ENCODE data around the gene NDUFA5. TPM values are rescaled to one million over a fixed set of nuclear protein-coding genes. Genes with fewer than 3 reads are reported as not detected.
A peak's percentile ranks its signal among the peaks of the same experiment; 100 is the strongest.

NDUFA5 gene
- 50.3 TPM for total RNA-seq
- polyA plus RNA-seq, result 10 to 100 TPM; 72.8 to 89.0 (median 80.6) TPM

DNA sequence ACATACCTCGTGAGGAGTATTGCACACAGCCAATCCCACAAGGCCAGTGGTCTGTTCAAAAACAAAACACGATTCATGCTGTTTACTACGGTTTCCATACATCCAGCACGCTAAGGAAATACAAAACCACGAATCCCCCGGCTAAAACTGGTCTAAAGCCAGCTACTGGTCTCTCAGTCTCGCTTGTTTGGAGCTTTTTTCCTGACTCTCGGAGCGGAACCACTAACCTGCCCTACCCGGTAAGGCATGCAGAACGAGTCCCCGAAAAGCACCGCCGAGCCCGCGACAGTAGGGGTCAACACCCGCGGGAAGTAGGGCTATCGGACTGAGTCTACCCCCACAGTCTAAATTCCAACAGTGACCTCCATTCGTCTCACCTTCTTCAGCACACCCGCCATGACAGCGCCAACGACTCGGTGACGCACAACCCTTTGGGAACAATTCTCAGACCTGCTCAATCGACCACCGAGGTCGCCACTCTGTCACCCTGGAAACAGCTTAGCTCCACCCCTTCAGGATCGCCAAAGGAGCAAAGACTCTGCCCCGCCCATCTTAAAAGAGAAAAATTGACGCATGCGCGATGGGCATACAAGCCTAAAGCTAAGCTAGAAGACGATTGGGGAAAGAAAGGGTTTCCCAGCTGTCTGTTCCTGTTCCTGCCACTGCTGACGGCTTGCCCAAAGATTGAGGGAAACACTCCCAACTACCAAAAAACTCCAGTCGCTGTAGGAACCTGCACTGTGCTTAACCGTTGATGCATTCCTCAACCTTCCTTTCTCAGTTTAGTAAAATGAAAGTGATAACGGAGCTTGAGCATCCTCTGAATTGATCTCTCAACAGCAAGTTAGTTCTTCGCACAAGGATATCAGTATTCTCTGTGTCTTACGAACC, at the start of gene NDUFA5:
NDUFA5 (minus strand) TSS at position 421 of the 891 bp plus-strand sequence; CDS start at position 398, 23 bp downstream.
- H3K9me3 Mint-ChIP-seq, result no peaks in the 10 kb centered on the region
- no peak within 1 kb of the TSS for H3K27ac Mint-ChIP-seq
- peaks cover 11% of the 10 kb centered on the region for H3K36me3 Mint-ChIP-seq
- Histone ChIP-seq H3K4me1 (ENCODE audit: control insufficient read depth, insufficient read depth, low read length, poor library complexity, severe bottlenecking) (peaks cover 31% of the 10 kb centered on the region), H3K36me3 (ENCODE audit: control insufficient read depth, insufficient read depth, low read length) (peaks cover 20% of the 10 kb centered on the region), H3K27ac (ENCODE audit: insufficient read depth, low read length, poor library complexity, severe bottlenecking) (peak within 1 kb of the TSS; percentile 84), H3K27me3 (ENCODE audit: control insufficient read depth, insufficient read depth, low read length) (peaks cover 2% of the 10 kb centered on the region), H3K4me3 (ENCODE audit: low read depth, low read length) (peak within 1 kb of the TSS; percentile 99), H3K9me3 (ENCODE audit: control insufficient read depth in 2 of 2, low read length in 2 of 2) (no peaks in the 10 kb centered on the region)
- peak; percentile 99 for ATAC-seq (ENCODE audit: low read depth in 2 of 2)
- peak; percentile 97 to 99 (median 98) for DNase-seq
- no peak within 1 kb of the TSS for H3K4me3 Mint-ChIP-seq
- H3K4me1 Mint-ChIP-seq, result peaks cover 11 to 16% (median 12%) of the 10 kb centered on the region in 4 donors
- peaks cover 13% of the 10 kb centered on the region for H3K27me3 Mint-ChIP-seq

DNA sequence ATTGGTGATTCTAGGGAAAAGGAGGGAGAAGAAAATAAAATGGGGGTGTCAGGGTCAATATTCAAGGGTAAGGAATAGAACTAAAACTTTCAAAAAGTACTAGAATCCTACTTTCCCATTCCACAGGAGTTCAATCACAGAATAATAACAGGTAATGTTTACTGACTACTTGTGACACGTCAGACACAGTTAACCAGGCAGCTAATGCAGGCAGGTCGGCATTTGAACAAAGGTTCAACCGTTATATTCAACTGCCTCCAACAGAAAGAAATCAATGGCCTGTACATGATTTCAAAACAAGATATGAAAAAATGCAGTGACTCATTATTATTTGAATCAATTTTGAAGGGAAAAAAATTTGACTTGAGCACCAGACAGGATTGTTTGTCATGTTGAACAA, 47.1 kb upstream of the NDUFA5 start:
- peaks cover 21% of the 10 kb centered on the region for H3K27me3 Mint-ChIP-seq
- H3K36me3 Mint-ChIP-seq, result no peaks in the 10 kb centered on the region
- no peak overlapping the region for H3K27ac Mint-ChIP-seq
- Histone ChIP-seq H3K4me3 (ENCODE audit: low read depth, low read length) (no peak overlapping the region), H3K9me3 (ENCODE audit: control insufficient read depth in 2 of 2, low read length in 2 of 2) (no peaks in the 10 kb centered on the region), H3K36me3 (ENCODE audit: control insufficient read depth, insufficient read depth, low read length) (no peaks in the 10 kb centered on the region), H3K27ac (ENCODE audit: insufficient read depth, low read length, poor library complexity, severe bottlenecking) (no peak overlapping the region), H3K27me3 (ENCODE audit: control insufficient read depth, insufficient read depth, low read length) (peaks cover 7% of the 10 kb centered on the region), H3K4me1 (ENCODE audit: control insufficient read depth, insufficient read depth, low read length, poor library complexity, severe bottlenecking) (no peaks in the 10 kb centered on the region)
- no peaks in the 10 kb centered on the region for H3K9me3 Mint-ChIP-seq
- no peak for ATAC-seq (ENCODE audit: low read depth in 2 of 2)
- H3K4me3 Mint-ChIP-seq, result no peak overlapping the region
- no peak for DNase-seq
- no peaks in the 10 kb centered on the region for H3K4me1 Mint-ChIP-seq

DNA sequence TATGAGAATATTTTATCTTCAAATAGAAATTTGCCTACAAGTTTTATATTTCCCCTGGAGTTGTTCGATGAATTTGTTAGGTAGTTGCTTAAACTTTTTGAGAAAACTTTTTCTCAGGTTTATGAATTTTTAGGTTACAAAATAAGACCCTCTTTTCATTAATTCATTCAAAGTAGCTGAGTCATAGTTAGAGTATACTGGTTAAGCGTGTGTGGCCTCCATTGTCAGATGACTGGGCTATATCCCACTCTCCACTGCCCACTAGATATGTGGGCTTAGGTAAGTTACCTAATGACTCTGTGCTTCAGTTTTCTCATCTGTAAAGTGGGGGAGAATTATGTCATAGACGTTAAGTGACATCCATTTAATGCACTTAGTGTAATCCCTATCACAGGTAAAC, 45.0 kb upstream of the NDUFA5 start:
- Mint-ChIP-seq H3K27ac (no peak overlapping the region), H3K4me3 (no peak overlapping the region), H3K9me3 (no peaks in the 10 kb centered on the region), H3K36me3 (no peaks in the 10 kb centered on the region), H3K27me3 (peaks cover 15% of the 10 kb centered on the region), H3K4me1 (no peaks in the 10 kb centered on the region)
- Histone ChIP-seq H3K4me1 (ENCODE audit: control insufficient read depth, insufficient read depth, low read length, poor library complexity, severe bottlenecking) (no peaks in the 10 kb centered on the region), H3K27ac (ENCODE audit: insufficient read depth, low read length, poor library complexity, severe bottlenecking) (no peak overlapping the region), H3K4me3 (ENCODE audit: low read depth, low read length) (no peak overlapping the region), H3K36me3 (ENCODE audit: control insufficient read depth, insufficient read depth, low read length) (no peaks in the 10 kb centered on the region), H3K27me3 (ENCODE audit: control insufficient read depth, insufficient read depth, low read length) (peaks cover 3% of the 10 kb centered on the region), H3K9me3 (ENCODE audit: control insufficient read depth in 2 of 2, low read length in 2 of 2) (no peaks in the 10 kb centered on the region)
- ATAC-seq (ENCODE audit: low read depth in 2 of 2), result no peak
- no peak for DNase-seq

DNA sequence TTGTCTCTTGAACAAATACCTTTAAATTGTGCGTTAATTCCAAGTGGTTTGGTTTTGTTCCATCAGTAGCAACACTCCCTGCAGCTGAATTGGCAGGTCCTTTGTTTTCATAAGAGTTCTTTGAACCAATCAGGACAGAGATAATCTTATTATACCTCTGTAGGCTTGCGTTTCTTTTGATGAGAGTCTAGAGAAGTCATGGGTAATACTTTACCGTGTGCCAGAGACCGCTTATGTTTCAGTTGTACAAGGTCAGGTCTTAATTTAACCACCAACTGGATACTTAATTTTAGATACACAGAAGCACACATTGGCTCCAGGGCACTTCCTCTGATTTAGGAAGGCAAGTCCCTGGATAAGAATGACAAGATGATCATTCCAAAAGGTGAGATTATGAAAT, 43.9 kb upstream of the NDUFA5 start, which contains the start of gene ASB15:
ASB15 (plus strand) TSS at position 292 of the 400 bp plus-strand sequence. CDS start 12,682 bp downstream, outside the sequence.
- H3K36me3 ChIP-seq (ENCODE audit: control insufficient read depth, insufficient read depth, low read length), result no peaks in the 10 kb centered on the region
- DNase-seq (no peak), ATAC-seq (ENCODE audit: low read depth in 2 of 2) (no peak)
- no peaks in the 10 kb centered on the region for H3K9me3 ChIP-seq (ENCODE audit: control insufficient read depth in 2 of 2, low read length in 2 of 2)
- peaks cover 13% of the 10 kb centered on the region for H3K27me3 Mint-ChIP-seq
- H3K4me1 Mint-ChIP-seq, result no peaks in the 10 kb centered on the region
- no peak within 1 kb of the TSS for H3K27ac Mint-ChIP-seq
- no peaks in the 10 kb centered on the region for H3K36me3 Mint-ChIP-seq
- H3K4me3 Mint-ChIP-seq, result no peak within 1 kb of the TSS
- no peaks in the 10 kb centered on the region for H3K4me1 ChIP-seq (ENCODE audit: control insufficient read depth, insufficient read depth, low read length, poor library complexity, severe bottlenecking)
- H3K27me3 ChIP-seq (ENCODE audit: control insufficient read depth, insufficient read depth, low read length), result peaks cover 3% of the 10 kb centered on the region
- no peaks in the 10 kb centered on the region for H3K9me3 Mint-ChIP-seq
- no peak within 1 kb of the TSS for H3K4me3 ChIP-seq (ENCODE audit: low read depth, low read length)
- H3K27ac ChIP-seq (ENCODE audit: insufficient read depth, low read length, poor library complexity, severe bottlenecking), result no peak within 1 kb of the TSS

DNA sequence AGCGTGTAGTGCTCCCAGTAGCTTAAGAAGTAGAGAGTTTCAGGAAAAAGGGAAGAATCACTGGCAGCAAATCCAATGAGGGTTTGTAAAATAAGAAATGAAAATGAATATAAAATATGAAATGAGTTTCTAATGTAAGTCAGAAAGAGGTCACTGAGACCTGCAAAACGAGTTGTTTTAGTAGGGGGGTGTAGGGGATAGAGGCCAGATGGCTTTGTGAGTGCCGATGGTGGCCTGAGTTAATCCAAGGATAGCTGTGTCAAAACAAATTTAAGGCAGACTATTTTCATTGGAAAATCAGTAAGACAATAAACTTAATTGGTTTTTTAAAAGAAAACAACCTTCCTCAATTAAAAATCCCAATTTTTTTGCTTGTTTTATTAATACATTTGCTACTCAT, 43.3 kb upstream of the NDUFA5 start:
- no peak for DNase-seq
- no peaks in the 10 kb centered on the region for H3K36me3 Mint-ChIP-seq
- Histone ChIP-seq H3K27me3 (ENCODE audit: control insufficient read depth, insufficient read depth, low read length) (peaks cover 3% of the 10 kb centered on the region), H3K4me1 (ENCODE audit: control insufficient read depth, insufficient read depth, low read length, poor library complexity, severe bottlenecking) (no peaks in the 10 kb centered on the region), H3K4me3 (ENCODE audit: low read depth, low read length) (no peak overlapping the region), H3K27ac (ENCODE audit: insufficient read depth, low read length, poor library complexity, severe bottlenecking) (no peak overlapping the region), H3K36me3 (ENCODE audit: control insufficient read depth, insufficient read depth, low read length) (no peaks in the 10 kb centered on the region), H3K9me3 (ENCODE audit: control insufficient read depth in 2 of 2, low read length in 2 of 2) (no peaks in the 10 kb centered on the region)
- no peaks in the 10 kb centered on the region for H3K4me1 Mint-ChIP-seq
- H3K4me3 Mint-ChIP-seq, result no peak overlapping the region
- H3K27ac Mint-ChIP-seq, result no peak overlapping the region
- H3K27me3 Mint-ChIP-seq, result peaks cover 8% of the 10 kb centered on the region
- ATAC-seq (ENCODE audit: low read depth in 2 of 2), result no peak
- no peaks in the 10 kb centered on the region for H3K9me3 Mint-ChIP-seq

DNA sequence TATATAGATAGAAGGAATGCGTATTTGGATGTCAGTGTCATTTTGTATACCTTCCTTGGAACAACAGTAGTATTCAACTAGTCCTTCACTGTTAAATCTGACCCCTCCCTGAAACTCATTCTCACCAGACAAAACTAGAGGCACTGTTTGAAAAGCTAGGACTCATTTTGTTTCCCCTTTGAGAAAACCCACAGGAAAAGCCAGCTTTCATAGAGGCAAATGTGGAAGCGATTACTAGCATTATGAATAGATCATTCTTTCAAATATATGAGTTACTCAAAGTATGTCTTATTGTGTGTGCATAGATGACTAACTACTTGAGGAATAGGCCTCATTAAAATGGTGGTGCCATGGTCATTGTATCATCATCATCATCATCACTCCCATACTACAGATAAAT, 42.1 kb upstream of the NDUFA5 start:
- H3K9me3 ChIP-seq (ENCODE audit: control insufficient read depth in 2 of 2, low read length in 2 of 2), result no peaks in the 10 kb centered on the region
- Mint-ChIP-seq H3K4me3 (no peak overlapping the region), H3K36me3 (no peaks in the 10 kb centered on the region), H3K4me1 (no peaks in the 10 kb centered on the region), H3K9me3 (no peaks in the 10 kb centered on the region), H3K27me3 (peaks cover 12% of the 10 kb centered on the region), H3K27ac (no peak overlapping the region)
- no peak overlapping the region for H3K27ac ChIP-seq (ENCODE audit: insufficient read depth, low read length, poor library complexity, severe bottlenecking)
- no peaks in the 10 kb centered on the region for H3K27me3 ChIP-seq (ENCODE audit: control insufficient read depth, insufficient read depth, low read length)
- H3K36me3 ChIP-seq (ENCODE audit: control insufficient read depth, insufficient read depth, low read length), result no peaks in the 10 kb centered on the region
- H3K4me3 ChIP-seq (ENCODE audit: low read depth, low read length), result no peak overlapping the region
- ATAC-seq (ENCODE audit: low read depth in 2 of 2), result no peak
- DNase-seq, result no peak
- H3K4me1 ChIP-seq (ENCODE audit: control insufficient read depth, insufficient read depth, low read length, poor library complexity, severe bottlenecking), result no peaks in the 10 kb centered on the region

DNA sequence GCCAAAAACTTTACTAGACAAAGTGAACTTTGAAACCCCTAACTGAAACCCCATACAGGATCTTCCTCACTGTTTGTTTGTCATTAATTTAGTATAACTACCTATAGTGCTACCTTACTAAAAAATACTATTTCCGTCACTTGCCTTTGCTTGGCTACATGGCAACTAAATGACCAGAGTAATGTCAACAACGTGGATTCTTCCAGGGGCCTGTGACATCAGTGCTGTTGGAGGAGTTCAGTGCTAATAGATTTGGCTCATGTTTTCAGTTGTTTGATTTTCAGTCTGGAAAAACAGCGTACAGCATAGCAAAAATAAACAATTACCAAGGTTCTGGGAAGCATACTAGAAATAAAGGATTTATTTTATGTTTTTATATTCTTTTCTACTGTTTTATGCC, 41.0 kb upstream of the NDUFA5 start:
- H3K27ac ChIP-seq (ENCODE audit: insufficient read depth, low read length, poor library complexity, severe bottlenecking), result no peak overlapping the region
- no peaks in the 10 kb centered on the region for H3K9me3 ChIP-seq (ENCODE audit: control insufficient read depth in 2 of 2, low read length in 2 of 2)
- Mint-ChIP-seq H3K9me3 (peaks cover 0 to 2% (median 0%) of the 10 kb centered on the region in 7 donors), H3K27ac (no peak overlapping the region), H3K27me3 (peaks cover 12% of the 10 kb centered on the region), H3K4me3 (no peak overlapping the region), H3K36me3 (no peaks in the 10 kb centered on the region), H3K4me1 (no peaks in the 10 kb centered on the region)
- DNase-seq, result no peak
- H3K4me1 ChIP-seq (ENCODE audit: control insufficient read depth, insufficient read depth, low read length, poor library complexity, severe bottlenecking), result no peaks in the 10 kb centered on the region
- no peaks in the 10 kb centered on the region for H3K36me3 ChIP-seq (ENCODE audit: control insufficient read depth, insufficient read depth, low read length)
- H3K27me3 ChIP-seq (ENCODE audit: control insufficient read depth, insufficient read depth, low read length), result no peaks in the 10 kb centered on the region
- no peak for ATAC-seq (ENCODE audit: low read depth in 2 of 2)
- H3K4me3 ChIP-seq (ENCODE audit: low read depth, low read length), result no peak overlapping the region

DNA sequence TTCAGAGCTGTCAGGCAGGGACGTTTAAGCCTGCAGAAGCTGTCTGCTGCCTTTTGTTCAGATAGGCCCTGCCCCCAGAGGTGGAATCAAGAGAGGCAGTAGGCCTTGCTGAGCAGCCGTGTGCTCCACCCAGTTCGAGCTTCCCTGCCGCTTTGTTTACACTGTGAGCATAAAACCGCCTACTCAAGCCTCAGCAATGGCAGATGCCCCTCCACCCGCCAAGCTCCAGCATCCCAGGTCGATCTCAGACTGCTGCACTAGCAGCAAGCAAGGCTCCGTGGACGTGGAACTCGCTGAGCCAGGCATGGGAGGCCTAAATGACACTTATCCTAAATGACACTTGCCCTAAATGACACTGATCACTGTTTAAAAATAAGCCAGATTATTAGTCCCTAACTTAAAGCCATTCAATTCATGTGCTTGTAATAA, 37.2 kb upstream of the NDUFA5 start:
- no peak for DNase-seq
- no peak overlapping the region for H3K27ac ChIP-seq (ENCODE audit: insufficient read depth, low read length, poor library complexity, severe bottlenecking)
- Mint-ChIP-seq H3K4me3 (no peak overlapping the region), H3K36me3 (no peaks in the 10 kb centered on the region), H3K27ac (no peak overlapping the region), H3K27me3 (peaks cover 14% of the 10 kb centered on the region), H3K4me1 (no peaks in the 10 kb centered on the region), H3K9me3 (peaks cover 0 to 3% (median 0%) of the 10 kb centered on the region in 7 donors)
- H3K4me1 ChIP-seq (ENCODE audit: control insufficient read depth, insufficient read depth, low read length, poor library complexity, severe bottlenecking), result no peaks in the 10 kb centered on the region
- no peak for ATAC-seq (ENCODE audit: low read depth in 2 of 2)
- no peaks in the 10 kb centered on the region for H3K9me3 ChIP-seq (ENCODE audit: control insufficient read depth in 2 of 2, low read length in 2 of 2)
- no peaks in the 10 kb centered on the region for H3K36me3 ChIP-seq (ENCODE audit: control insufficient read depth, insufficient read depth, low read length)
- H3K27me3 ChIP-seq (ENCODE audit: control insufficient read depth, insufficient read depth, low read length), result no peaks in the 10 kb centered on the region
- no peak overlapping the region for H3K4me3 ChIP-seq (ENCODE audit: low read depth, low read length)

All from CD4-positive, CD25-positive, alpha-beta regulatory T cell (primary cell).